Retina (tissue), 1 donor: ENCODE data around the gene PDK3.

Source experiments
- DNase-seq: peaks from one replicate; pipeline ENCODE4 v3.0.0-alpha.2; 2016

Gene PDK3

DNA sequence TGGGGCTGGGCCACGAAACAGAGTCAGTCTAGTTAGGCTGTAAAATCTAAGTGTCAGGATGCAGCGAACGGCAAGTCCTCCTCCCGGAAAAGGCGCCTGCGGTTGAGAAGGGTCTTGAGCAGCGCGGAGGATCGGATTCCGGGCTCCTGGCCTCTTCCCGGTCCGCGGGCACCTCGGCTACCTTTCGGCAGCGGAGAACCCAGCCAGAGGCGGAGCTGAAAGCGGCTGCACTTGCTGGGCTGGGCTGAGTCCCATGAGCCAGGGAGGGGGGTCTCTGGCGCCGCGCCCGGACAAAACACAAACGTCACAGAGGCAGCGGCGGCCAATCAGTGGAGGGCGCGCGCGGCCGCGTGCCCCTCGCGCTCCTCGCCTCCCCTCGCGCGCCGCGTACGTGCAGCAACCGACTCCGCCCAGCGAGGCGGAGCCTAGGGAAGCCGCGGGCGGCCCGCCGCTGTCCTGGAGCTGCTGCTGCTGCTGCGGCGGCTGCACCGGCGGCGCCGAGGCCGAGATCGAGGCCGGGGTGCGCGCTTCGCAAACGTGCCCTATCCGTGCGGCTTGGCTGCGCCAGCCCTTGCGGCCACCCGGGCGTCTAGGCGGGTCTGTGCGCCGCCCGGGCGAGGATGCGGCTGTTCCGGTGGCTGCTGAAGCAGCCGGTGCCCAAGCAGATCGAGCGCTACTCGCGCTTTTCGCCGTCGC, at the start of gene PDK3:
PDK3 (plus strand) TSS at position 451 of the 696 bp plus-strand sequence; CDS start at position 621, 170 bp downstream.
- peak; percentile 92 for DNase-seq

DNA sequence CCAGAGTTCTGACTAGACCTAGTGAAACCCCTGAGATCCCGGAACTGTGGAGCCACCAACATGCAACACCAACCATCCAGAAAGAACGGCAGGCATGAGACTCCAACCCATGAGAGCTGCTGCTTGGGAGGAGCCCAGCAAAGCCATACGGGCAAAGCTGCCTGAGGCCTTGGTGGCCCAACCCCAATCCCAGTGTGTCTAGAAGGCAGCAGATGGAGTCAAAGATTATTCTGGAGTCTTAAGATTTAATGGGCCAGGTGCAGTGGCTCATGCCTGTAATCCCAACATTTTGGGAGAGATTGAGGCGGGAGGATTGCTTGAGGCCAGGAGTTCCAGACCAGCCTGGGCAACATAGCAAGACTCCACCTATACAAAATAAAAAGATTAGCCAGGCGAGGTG, 49.2 kb upstream of the PDK3 start:
- DNase-seq = no peak

GRCh38 chrX:24423960-24424359, 41.1 kb upstream of the PDK3 start:
- no peak for DNase-seq

DNA sequence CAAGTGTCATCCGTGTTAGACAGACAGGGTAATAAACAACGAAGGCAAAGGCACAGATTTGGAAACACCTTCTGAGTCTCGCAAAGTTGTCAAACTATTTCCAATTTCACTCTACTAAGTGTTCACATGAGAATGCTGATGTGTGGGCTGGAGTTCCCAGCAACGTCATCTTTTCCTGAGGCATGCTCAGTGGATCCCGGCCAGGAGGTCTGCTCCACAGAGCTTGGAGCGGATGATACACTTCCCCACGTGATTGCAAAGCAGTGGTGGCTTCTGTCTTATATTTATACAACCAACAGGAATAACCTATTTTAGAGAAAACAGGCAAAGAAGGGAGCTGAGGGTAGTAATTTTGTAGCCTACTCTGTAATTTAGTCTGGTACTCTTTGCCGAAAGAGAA, 40.1 kb upstream of the PDK3 start:
- DNase-seq = no peak

DNA sequence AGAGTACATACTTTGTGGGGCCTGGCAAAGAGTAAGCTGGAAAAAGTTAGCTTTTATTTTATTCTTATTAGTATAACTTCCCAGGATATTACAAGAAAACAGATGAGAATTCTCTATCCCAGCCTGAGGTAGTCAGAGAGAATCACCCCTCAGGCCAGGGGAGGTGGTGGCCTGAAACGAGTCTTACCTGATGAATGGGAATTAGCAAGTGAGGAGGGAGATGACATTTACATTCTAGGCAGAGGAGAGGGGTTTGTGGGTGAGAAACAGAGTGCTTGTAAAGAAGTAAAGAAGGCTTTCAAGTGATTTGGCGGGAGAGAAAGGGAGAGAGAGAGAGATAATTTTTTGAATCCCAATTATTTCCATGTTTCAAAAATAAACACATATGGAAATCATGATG, 39.3 kb upstream of the PDK3 start:
- no peak for DNase-seq

GRCh38 chrX:24426340-24426913, 38.7 kb upstream of the PDK3 start:
- DNase-seq = no peak

DNA sequence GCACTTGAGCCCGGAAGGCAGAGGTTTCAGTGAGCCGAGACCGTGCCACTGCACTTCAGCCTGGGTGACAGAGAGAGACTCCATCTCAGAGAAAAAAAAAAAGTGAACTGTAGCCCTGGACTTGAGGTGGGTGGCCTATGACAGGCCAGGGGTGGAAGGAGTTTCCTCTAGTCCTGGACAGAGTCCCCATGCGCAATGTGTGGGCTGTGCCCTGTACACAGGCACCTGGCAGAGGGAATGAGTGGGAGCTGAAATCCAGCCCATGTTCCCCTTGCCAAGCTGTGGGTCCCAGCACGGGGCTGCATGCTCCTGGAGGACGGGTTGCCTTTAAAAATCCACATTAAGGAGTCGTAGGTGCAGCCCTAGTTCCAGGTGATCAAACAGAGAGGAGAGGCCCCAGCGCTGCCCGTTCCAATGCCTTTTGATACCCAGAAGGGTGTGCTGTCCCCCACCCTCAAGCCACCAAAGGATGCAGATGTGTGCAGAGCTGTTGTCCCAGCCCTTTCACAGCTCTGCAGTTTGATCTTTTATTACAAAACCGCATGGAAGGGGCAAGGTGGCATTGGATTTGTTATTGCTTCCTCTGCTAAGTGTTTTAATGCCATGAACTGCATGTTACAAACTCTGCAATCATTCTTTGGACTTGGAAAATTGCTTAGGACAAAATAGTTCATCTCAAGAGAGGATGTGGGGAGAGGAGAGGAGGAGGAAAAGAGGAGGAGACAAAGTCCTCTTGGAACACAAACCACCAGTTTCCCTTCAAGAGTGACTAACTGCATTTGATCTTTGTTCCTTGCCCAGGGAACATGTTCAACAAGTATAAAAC, 38.0 kb upstream of the PDK3 start:
- DNase-seq = no peak

- DNase-seq = no peak
Measured at GRCh38 chrX:24427747-24428019, 37.4 kb upstream of the PDK3 start.

DNA sequence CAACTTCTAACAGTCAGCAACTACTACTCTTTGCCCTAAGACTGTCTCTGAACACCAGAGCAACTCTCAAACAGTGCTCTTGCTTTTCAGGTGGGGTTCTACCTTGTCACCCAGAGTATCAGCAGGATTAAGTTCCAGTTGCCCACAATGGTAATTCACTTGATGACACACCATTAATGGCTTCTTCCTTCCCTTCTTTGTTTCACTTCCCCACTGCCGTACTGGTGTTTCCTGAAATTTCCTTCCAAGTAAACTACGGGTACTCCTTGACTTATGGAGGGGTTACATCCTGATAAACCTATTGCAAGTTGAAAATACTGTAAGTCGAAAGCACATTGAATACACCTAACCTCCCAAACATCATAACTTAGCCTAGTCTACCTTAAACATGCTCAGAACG, 36.6 kb upstream of the PDK3 start:
- no peak for DNase-seq

- DNase-seq = no peak
Measured at GRCh38 chrX:24435060-24435459, 30.0 kb upstream of the PDK3 start.

DNA sequence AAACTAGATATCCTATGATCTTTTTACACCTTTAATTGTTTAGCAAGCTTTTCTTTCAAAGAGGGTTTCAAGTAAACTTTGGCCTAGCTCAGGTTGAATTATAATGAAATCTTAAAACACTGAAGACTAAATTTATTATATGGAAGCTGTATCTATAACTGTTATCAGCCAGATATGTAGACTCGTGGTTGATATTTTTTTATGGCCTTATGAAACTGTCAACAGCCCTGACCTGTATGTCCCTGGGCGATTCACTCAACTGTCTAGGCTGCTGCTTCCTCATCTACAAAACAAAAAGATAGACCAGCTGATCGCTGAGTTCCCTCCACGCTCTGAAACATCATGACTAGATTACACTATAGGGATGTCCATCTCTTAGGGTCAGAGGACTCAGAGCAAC, 21.2 kb upstream of the PDK3 start:
- no peak for DNase-seq

DNA sequence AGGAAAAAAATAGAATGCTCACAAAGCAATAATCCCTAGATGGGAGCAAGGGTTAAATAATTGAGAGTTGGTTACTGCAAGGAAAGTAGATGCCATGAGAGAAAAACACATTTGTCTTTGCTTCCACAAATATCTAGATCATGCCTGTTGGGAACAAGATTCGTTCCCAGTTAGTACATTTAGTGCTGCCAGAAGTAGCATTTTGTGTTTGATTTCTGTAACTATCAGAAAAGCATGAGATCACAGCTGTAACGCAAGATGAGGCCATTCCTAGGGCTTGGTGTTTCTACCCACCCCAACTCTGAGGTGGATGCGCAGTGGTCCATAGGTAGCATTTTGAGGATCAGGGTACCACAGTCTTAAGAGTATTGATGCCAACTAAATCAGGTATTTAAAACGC, 20.4 kb upstream of the PDK3 start:
- DNase-seq = no peak

DNA sequence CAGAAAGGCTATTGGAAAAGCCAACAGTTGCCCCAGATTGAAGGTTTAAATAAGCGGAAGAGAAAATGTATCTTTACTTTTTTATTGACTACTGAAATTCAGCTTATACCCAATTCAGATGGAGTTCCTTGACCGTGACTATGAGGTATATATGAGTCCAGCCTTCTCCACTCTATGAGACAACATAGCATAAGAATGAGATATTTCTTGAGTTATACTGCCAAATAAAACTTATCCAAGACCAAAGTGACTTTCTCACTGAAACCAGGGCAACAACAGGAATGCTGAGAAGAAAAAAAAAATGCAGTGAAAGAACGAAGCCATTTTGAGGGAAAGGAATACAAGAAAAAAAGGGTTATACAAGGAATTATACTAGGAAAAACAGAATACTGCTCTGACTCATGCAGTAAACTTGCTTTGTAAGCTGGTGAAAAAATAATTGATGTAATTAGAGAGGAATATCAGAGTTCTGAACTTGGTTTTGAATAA, 16.3 kb upstream of the PDK3 start:
- DNase-seq = no peak

- DNase-seq = no peak
Measured at GRCh38 chrX:24463077-24463476, 2.0 kb upstream of the PDK3 start.

GRCh38 chrX:24464498-24464835, 619 bp upstream of the PDK3 start:
- no peak for DNase-seq

- DNase-seq = no peak
Measured at GRCh38 chrX:24465532-24465865, 413 bp downstream of the PDK3 start.

DNA sequence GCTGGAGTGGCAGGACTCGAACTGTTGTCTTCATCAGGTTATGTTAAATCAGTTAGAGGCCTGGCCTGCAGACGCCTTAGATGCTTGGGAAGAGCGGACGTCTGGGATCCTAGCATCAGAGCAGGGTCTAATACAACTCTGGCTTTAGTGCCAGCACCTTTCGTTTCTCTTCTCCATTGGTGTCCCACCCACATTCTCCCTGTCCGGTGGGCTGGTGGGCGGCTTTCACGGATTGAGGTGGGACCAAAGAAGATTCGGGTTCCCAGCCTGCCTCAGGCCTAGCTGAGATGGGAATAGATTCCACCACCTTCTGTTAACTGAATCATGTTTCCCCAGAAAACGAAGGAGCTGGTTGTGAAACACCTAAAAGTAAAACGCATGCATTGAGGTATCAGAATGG, 939 bp downstream of the PDK3 start:
- DNase-seq = peak; percentile 13

GRCh38 chrX:24468245-24468644, 3.2 kb downstream of the PDK3 start:
- DNase-seq = no peak

DNA sequence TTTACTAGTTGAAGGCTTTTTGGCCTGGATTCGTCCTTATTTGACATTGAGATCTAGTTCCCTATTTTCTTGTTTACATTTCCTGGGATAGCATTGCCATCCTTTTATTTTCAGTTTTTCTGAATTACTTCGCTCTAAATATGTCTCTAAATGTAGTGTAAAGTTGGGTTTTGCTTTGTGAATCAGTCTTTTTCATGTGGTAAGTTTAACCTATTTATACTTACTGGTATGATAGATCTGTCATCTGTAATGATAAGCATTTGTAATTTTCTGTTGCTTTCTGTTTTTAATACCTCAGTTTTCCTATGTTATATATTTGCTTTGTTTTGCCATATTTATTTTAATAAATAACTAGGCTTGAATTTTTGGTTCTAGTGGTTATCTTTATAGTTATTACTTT, 6.7 kb downstream of the PDK3 start:
- no peak for DNase-seq

GRCh38 chrX:24475480-24475879, 10.4 kb downstream of the PDK3 start:
- DNase-seq = no peak

GRCh38 chrX:24478509-24478908, 13.4 kb downstream of the PDK3 start:
- DNase-seq = no peak

GRCh38 chrX:24479924-24480323, 14.8 kb downstream of the PDK3 start:
- DNase-seq = no peak

- no peak for DNase-seq
Measured at GRCh38 chrX:24480400-24480865, 15.3 kb downstream of the PDK3 start.

GRCh38 chrX:24482823-24483415, 17.8 kb downstream of the PDK3 start:
- no peak for DNase-seq
